Daoy (cell line): ENCODE results near the gene KBTBD2. TPM values are rescaled to one million over a fixed set of nuclear protein-coding genes. Genes with fewer than 3 reads are reported as not detected.
A peak's percentile ranks its signal among the peaks of the same experiment; 100 is the strongest.
"Not testable (repeated sequence)": the region's sequence is repeated elsewhere in the genome, so short reads cannot be mapped to it uniquely, and the experiment has no call there.

Source experiments
- DNase-seq: peaks from one replicate; pipeline ENCODE4 v3.0.0-alpha.2; 2015; ENCODE audit warnings: low read depth
- total RNA-seq: library from RNA; depleted of rRNA; stranded (reverse); fragments of >200 nt; shearing (Covaris generic); gene quantifications from 2 replicates; pipeline ENCODE4 v1.2.3, GENCODE V29; 2014; rRNA removed

The KBTBD2 gene
- total RNA-seq, 1 experiment from 2014 or later: 57.9 TPM

GRCh38 chr7:32855837-32856775 is 35.5 kb downstream of the KBTBD2 start:
- DNase-seq: not testable (repeated sequence)

GRCh38 chr7:32850654-32851053 is 40.9 kb downstream of the KBTBD2 start:
- not testable (repeated sequence) for DNase-seq

GRCh38 chr7:32848655-32849054 is 42.9 kb downstream of the KBTBD2 start:
- DNase-seq: not testable (repeated sequence)

- DNase-seq: peak; percentile 85
These were observed 44.8 kb downstream of the KBTBD2 start for GRCh38 chr7:32846630-32847225.

GRCh38 chr7:32844748-32845147 is 46.8 kb downstream of the KBTBD2 start:
- DNase-seq: peak; percentile 56

- DNase-seq: peak; percentile 43
These were observed 47.8 kb downstream of the KBTBD2 start for GRCh38 chr7:32843763-32844162.

- DNase-seq: not testable (repeated sequence)
These were observed 51.7 kb downstream of the KBTBD2 start for GRCh38 chr7:32839846-32840245.

- DNase-seq: not testable (repeated sequence)
These were observed 62.4 kb downstream of the KBTBD2 start for GRCh38 chr7:32828996-32829752.

Other genes starting within 250 kb of the KBTBD2 start
- gene FKBP9, start 65.7 kb upstream of the KBTBD2 start, total RNA-seq: 68.6 and 85.4 TPM in 2 replicates
- 64.4 and 66.6 TPM in 2 replicates for gene NT5C3A, start 171.0 kb upstream of the KBTBD2 start, total RNA-seq
- 28.6 and 29.9 TPM in 2 replicates for gene RP9, start 217.6 kb upstream of the KBTBD2 start, total RNA-seq
- 8.1 and 27.9 TPM in 2 replicates for gene BBS9, start 237.8 kb upstream of the KBTBD2 start, total RNA-seq